Neural progenitor cell (in vitro differentiated cells): ENCODE results near the gene CNOT3. TPM values are rescaled to one million over a fixed set of nuclear protein-coding genes. Genes with fewer than 3 reads are reported as not detected.

Source experiments
- DNase-seq: peaks from one replicate; pipeline ENCODE4 v3.0.0-alpha.2; 2016; ENCODE audit warnings: low spot score
- H2AFZ ChIP-seq: fragments of 200-600 bp; sonication (generic); replicated peaks from 2 replicates; pipeline ENCODE4 v1.6.1; 2016; ENCODE audit warnings: antibody characterized with exemption
- H3F3A ChIP-seq: fragments of 200-600 bp; sonication (generic); 2 replicates; pipeline ENCODE4 v1.6.1; 2016; ENCODE audit warnings: antibody characterized with exemption, low read depth
- H3K27ac ChIP-seq: fragments of 200-600 bp; sonication (generic); 2 replicates; pipeline ENCODE4 v1.5.1; 2016; ENCODE audit warnings: mild to moderate bottlenecking
- H3K27me3 ChIP-seq: fragments of 200-600 bp; sonication (generic); 2 replicates; pipeline ENCODE4 v1.6.1; 2016; ENCODE audit warnings: mild to moderate bottlenecking, moderate library complexity
- H3K36me3 ChIP-seq: fragments of 200-600 bp; sonication (generic); 2 replicates; pipeline ENCODE4 v1.5.1; 2016
- H3K4me1 ChIP-seq: fragments of 200-600 bp; sonication (generic); 2 replicates; pipeline ENCODE4 v1.6.1; 2016; ENCODE audit warnings: mixed run types
- H3K4me2 ChIP-seq: fragments of 200-600 bp; sonication (generic); 2 replicates; pipeline ENCODE4 v1.6.1; 2016
- H3K4me3 ChIP-seq: fragments of 200-600 bp; sonication (generic); 2 replicates; pipeline ENCODE4 v1.5.1; 2016
- H3K79me2 ChIP-seq: fragments of 200-600 bp; sonication (generic); 2 replicates; pipeline ENCODE4 v1.6.1; 2016; ENCODE audit warnings: low read depth
- H3K9ac ChIP-seq: fragments of 200-600 bp; sonication (generic); 2 replicates; pipeline ENCODE4 v1.6.1; 2016
- H3K9me3 ChIP-seq: fragments of 200-600 bp; sonication (generic); 2 replicates; pipeline ENCODE4 v1.5.1; 2016; ENCODE audit warnings: low read depth
- H4K20me1 ChIP-seq: fragments of 200-600 bp; sonication (generic); 2 replicates; pipeline ENCODE4 v1.6.1; 2016; ENCODE audit warnings: low read depth
- H3K27ac Mint-ChIP-seq: 3 replicates; pipeline ENCODE4 v1.8.0; 2021; ENCODE audit warnings: mixed read lengths
- H3K27me3 Mint-ChIP-seq: 2 replicates; pipeline ENCODE4 v1.8.0; 2022; ENCODE audit warnings: low read depth, mild to moderate bottlenecking, inconsistent platforms, moderate library complexity, mixed read lengths; ENCODE audit not compliant: insufficient read depth
- H3K36me3 Mint-ChIP-seq: 3 replicates; pipeline ENCODE4 v1.8.0; 2021; ENCODE audit warnings: mixed read lengths
- H3K4me1 Mint-ChIP-seq: 3 replicates; pipeline ENCODE4 v1.8.0; 2021; ENCODE audit warnings: mixed read lengths
- H3K4me3 Mint-ChIP-seq: 3 replicates; pipeline ENCODE4 v1.8.0; 2021; ENCODE audit warnings: mild to moderate bottlenecking, moderate library complexity, mixed read lengths
- H3K9me3 Mint-ChIP-seq: 3 replicates; pipeline ENCODE4 v1.8.0; 2020; ENCODE audit warnings: mixed read lengths
- EZH2 ChIP-seq: fragments of 200-600 bp; sonication (generic); IDR thresholded peaks from 2 replicates; pipeline ENCODE4 v1.6.1; 2017; ENCODE audit warnings: antibody characterized with exemption, mild to moderate bottlenecking, moderate library complexity
- EZH2phosphoT487 ChIP-seq: fragments of 200-600 bp; sonication (generic); IDR thresholded peaks from 2 replicates; pipeline ENCODE4 v1.6.1; 2017; ENCODE audit warnings: antibody characterized with exemption
- total RNA-seq: library from RNA; depleted of rRNA; stranded (reverse); fragments of >200 nt; gene quantifications from 2 replicates; pipeline ENCODE4 v1.2.3, GENCODE V29; 2015; ENCODE audit warnings: low replicate concordance
- TF ChIP-seq, protein P1 (sequence below): fragments of 200-600 bp; sonication (generic); IDR thresholded peaks from 2 replicates; pipeline ENCODE4 v1.5.1; 2017; ENCODE audit warnings: antibody characterized with exemption, mild to moderate bottlenecking

Gene CNOT3
- total RNA-seq, 1 donor from 2014 or later: 29.4 TPM

DNA sequence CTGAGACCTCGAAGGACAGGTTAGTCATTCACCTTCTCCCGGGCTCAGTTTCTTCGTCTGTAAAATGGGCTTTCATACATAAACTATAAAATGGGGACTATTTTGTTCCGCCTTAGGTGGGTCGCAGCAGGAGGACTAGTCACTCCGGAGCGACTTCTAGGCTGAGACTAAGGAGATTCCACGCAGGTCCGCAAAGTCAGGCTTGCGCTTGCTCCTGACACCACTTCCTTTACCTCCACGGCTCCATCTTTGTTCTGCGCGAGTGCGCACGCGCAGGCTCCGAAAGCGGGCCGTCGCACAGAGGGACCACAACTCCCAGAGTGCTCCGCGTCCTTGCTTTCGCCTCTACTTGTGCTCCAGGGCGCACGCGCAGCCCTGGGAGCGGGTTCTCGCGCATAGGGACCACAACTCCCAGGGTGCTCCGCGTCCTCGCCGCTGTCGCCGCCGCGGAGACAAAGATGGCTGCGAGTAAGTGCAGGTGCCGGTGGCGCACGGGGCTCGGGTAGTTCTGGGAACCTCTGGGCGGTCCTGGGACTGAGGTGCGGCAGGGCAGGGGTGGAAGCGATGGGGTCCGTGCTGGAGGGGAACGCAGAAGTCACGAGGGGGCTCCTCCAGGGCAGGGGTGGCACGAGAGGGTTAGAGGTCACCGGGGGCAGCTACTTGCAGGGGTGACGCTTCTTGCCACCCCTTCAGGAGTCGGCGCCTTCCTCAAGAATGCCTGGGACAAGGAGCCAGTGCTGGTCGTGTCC, 35.0 kb upstream of the CNOT3 start, which contains the start of gene NDUFA3:
NDUFA3 (plus strand) TSS at position 435 of the 749 bp plus-strand sequence; CDS start at position 459, 24 bp downstream.
- Histone ChIP-seq H3K36me3 (no peaks in the 10 kb centered on the region), H3K4me2 (peak within 1 kb of the TSS; percentile 82), H3K27me3 (peaks cover 4% of the 10 kb centered on the region), H3K27ac (no peak within 1 kb of the TSS), H4K20me1 (no peaks in the 10 kb centered on the region), H3K4me1 (no peaks in the 10 kb centered on the region), H2AFZ (peak within 1 kb of the TSS; percentile 29), H3K9ac (peak within 1 kb of the TSS; percentile 55), H3F3A (peaks cover 7% of the 10 kb centered on the region), H3K9me3 (no peaks in the 10 kb centered on the region), H3K79me2 (peaks cover 23% of the 10 kb centered on the region), H3K4me3 (peak within 1 kb of the TSS; percentile 76)
- H3K9me3 Mint-ChIP-seq: no peaks in the 10 kb centered on the region
- peak within 1 kb of the TSS; percentile 91 for H3K27ac Mint-ChIP-seq
- peaks cover 13% of the 10 kb centered on the region for H3K27me3 Mint-ChIP-seq
- peaks cover 10% of the 10 kb centered on the region for H3K36me3 Mint-ChIP-seq
- peak within 1 kb of the TSS; percentile 98 for H3K4me3 Mint-ChIP-seq
- DNase-seq: peak; percentile 99
- peaks cover 12% of the 10 kb centered on the region for H3K4me1 Mint-ChIP-seq
- TF ChIP-seq, protein P1, sequence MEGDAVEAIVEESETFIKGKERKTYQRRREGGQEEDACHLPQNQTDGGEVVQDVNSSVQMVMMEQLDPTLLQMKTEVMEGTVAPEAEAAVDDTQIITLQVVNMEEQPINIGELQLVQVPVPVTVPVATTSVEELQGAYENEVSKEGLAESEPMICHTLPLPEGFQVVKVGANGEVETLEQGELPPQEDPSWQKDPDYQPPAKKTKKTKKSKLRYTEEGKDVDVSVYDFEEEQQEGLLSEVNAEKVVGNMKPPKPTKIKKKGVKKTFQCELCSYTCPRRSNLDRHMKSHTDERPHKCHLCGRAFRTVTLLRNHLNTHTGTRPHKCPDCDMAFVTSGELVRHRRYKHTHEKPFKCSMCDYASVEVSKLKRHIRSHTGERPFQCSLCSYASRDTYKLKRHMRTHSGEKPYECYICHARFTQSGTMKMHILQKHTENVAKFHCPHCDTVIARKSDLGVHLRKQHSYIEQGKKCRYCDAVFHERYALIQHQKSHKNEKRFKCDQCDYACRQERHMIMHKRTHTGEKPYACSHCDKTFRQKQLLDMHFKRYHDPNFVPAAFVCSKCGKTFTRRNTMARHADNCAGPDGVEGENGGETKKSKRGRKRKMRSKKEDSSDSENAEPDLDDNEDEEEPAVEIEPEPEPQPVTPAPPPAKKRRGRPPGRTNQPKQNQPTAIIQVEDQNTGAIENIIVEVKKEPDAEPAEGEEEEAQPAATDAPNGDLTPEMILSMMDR: no peak
- TF ChIP-seq EZH2 (no peak), EZH2phosphoT487 (no peak)

DNA sequence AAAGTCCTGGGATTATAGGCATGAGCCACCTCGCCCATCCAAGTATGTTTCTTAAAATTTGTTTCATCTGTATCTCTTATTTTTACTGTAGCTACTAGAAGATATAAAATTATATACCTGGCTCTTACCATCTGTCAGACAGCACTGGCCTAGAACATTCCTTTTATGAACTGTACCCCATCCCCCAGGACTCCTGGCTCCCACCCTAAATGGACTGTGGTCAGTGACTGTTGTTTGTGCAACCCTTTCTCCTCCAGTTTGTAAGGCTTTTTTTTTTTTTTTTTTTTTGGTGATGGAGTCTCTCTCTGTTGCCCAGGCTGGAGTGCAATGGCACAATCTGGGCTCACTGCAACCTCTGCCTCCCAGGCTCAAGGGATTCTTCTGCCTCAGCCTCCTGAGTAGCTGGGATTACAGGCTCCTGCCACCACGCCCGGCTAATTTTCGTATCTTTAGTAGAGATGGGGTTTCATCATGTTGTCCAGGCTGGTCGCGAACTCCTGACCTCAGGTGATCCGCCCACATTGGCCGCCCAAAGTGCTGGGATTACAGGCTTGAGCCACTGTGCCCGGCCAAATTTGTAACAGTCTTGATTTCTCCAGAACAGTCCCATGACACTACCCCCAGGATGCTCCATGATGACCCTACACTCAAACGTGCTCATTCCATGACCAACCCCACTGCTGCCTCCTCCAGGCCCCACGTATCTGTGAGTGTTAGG, 32.4 kb upstream of the CNOT3 start:
- Histone ChIP-seq H4K20me1 (no peaks in the 10 kb centered on the region), H3K4me3 (no peak overlapping the region), H3K4me2 (no peak overlapping the region), H3K4me1 (no peaks in the 10 kb centered on the region), H3K27ac (no peak overlapping the region), H3K9me3 (no peaks in the 10 kb centered on the region), H2AFZ (no peak overlapping the region), H3F3A (peaks cover 7% of the 10 kb centered on the region), H3K36me3 (no peaks in the 10 kb centered on the region), H3K9ac (no peak overlapping the region), H3K79me2 (peaks cover 23% of the 10 kb centered on the region), H3K27me3 (no peaks in the 10 kb centered on the region)
- Mint-ChIP-seq H3K27ac (no peak overlapping the region), H3K36me3 (peaks cover 12% of the 10 kb centered on the region), H3K4me3 (peak overlapping the region; percentile 98), H3K27me3 (peaks cover 12% of the 10 kb centered on the region), H3K9me3 (no peaks in the 10 kb centered on the region), H3K4me1 (peaks cover 12% of the 10 kb centered on the region)
- DNase-seq: no peak
- TF ChIP-seq EZH2 (no peak), EZH2phosphoT487 (no peak)
- TF ChIP-seq, protein P1: no peak

DNA sequence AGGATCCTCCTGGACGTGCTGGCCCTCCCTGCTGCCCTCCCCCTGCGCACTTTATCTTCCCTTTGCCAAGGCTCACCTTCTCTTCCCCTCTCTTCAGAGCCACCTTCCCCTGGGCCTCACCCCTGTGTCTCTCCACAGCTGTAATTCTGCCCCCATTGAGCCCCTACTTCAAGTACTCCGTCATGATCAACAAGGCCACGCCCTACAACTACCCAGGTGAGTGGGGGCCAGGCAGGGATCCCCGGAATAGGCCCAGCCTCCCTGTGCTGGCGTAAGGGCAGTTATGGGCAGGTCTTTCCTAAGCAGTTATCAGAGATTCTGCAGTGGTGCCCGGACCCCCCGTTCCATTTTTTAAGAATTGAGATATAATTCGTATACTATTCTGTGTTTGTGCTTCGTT, 31.8 kb upstream of the CNOT3 start:
- TF ChIP-seq EZH2: no peak
- TF ChIP-seq EZH2phosphoT487: no peak
- H3K4me2 ChIP-seq: no peak overlapping the region
- H3K27me3 ChIP-seq: no peaks in the 10 kb centered on the region
- H3K36me3 ChIP-seq: no peaks in the 10 kb centered on the region
- DNase-seq: no peak
- no peak overlapping the region for H2AFZ ChIP-seq
- no peak overlapping the region for H3K4me3 Mint-ChIP-seq
- H3K9me3 ChIP-seq: no peaks in the 10 kb centered on the region
- no peak overlapping the region for H3K4me3 ChIP-seq
- peaks cover 7% of the 10 kb centered on the region for H3F3A ChIP-seq
- H3K36me3 Mint-ChIP-seq: peaks cover 15% of the 10 kb centered on the region
- no peak overlapping the region for H3K9ac ChIP-seq
- no peak overlapping the region for H3K27ac Mint-ChIP-seq
- H3K27ac ChIP-seq: no peak overlapping the region
- peaks cover 12% of the 10 kb centered on the region for H3K4me1 Mint-ChIP-seq
- peaks cover 23% of the 10 kb centered on the region for H3K79me2 ChIP-seq
- peaks cover 9% of the 10 kb centered on the region for H3K27me3 Mint-ChIP-seq
- no peaks in the 10 kb centered on the region for H4K20me1 ChIP-seq
- H3K9me3 Mint-ChIP-seq: no peaks in the 10 kb centered on the region
- no peaks in the 10 kb centered on the region for H3K4me1 ChIP-seq
